Stimulated activated CD8-positive, alpha-beta memory T cell treated with anti-CD3 and anti-CD28 coated beads, Interleukin-2, amount 100 ng/mL, for 48 hours (primary cell): ENCODE data around the gene BHLHA9.
"Not testable (repeated sequence)": the region's sequence is repeated elsewhere in the genome, so short reads cannot be mapped to it uniquely, and the experiment has no call there.

Experiments used
- DNase-seq, 2 donors: peaks; one replicate each; pipeline ENCODE4 v3.0.0-alpha.2; 2020; ENCODE audit warnings: low read depth in 2 of 2

BHLHA9 gene

GRCh38 chr17:1300371-1300905, 30.2 kb downstream of the BHLHA9 start:
- DNase-seq, result no peak

DNA sequence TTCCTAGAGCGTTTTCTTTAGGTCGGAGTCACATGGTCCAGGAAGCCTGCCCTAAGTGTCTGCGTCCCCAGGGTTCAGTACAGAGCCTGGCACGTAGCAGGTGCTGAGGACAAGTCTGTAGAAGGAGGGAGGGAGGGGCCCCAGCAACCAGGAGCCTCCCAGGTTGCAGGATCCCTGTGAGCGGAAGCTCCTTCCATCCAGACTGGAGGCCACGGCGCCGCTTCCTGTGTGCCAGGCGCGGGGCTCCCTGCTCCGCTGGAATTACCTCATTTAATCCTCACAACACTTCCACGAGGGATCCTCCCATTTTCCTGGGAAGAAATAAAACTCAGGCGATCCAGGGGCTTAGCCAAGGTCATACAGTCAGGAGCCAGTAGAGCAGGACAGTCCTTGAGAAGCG, 31.3 kb downstream of the BHLHA9 start:
- no peak for DNase-seq

DNA sequence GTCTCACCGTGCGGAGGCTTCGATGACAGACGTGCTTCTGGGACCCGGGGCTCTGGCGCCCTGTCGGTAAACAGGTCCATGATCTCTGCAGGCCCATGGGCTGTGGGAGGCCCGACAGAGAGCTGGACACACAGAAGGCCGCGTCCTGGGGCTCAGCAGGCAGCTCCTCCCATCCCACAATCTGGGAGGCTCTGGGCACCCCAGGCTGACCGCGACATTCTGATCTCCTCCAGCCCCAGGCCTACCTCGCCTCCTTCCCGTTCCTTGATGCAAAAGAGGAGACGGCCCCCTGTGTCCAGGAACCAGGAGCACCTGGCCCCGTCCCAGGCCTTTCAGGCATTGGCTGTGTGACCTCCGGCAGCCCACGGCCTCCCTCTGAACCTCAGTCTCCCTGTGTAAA, 32.5 kb downstream of the BHLHA9 start:
- DNase-seq, result no peak

DNA sequence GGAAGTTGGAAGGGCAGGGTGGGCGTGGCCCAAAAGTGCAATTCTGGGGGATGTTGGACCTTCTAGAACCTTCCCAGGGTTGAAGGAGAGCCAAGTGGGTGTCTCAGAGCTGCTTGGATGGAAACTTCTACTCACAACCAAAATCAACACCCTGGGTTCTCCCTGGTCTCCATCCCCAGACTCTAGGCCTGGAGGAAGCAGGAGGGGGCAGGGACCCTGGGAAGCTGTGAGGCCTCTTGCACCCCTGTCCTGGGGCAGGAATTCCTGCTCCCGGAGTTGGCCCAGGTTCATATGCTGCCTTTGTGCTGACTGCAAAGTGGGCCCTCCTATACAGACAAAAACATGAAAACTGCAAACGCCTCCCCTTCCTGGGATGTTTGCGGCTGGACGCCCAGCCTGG, 34.3 kb downstream of the BHLHA9 start:
- DNase-seq, result no peak

- no peak for DNase-seq
Measured at GRCh38 chr17:1304962-1305563, 34.8 kb downstream of the BHLHA9 start.

DNA sequence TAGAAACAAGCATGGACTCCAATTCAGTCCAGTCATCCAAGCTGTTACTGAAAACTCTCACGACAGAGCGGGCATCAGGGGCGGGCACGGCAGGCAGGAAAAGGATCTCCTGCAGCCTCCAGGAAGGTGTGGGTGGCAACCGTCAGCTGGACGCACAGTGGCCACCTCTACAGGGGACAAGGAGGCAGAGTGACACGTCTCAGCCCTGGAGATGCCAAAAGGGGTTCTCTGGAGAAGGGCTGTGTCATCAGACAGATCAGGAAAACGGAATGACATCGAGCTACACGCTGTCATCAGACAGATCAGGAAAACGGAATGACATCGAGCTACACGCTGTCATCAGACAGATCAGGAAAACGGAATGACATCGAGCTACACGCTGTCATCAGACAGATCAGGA, 37.6 kb downstream of the BHLHA9 start:
- DNase-seq, result not testable (repeated sequence)

- no peak for DNase-seq
Measured at GRCh38 chr17:1312261-1312870, 42.1 kb downstream of the BHLHA9 start.

- no peak for DNase-seq
Measured at GRCh38 chr17:1313270-1314005, 43.2 kb downstream of the BHLHA9 start.

DNA sequence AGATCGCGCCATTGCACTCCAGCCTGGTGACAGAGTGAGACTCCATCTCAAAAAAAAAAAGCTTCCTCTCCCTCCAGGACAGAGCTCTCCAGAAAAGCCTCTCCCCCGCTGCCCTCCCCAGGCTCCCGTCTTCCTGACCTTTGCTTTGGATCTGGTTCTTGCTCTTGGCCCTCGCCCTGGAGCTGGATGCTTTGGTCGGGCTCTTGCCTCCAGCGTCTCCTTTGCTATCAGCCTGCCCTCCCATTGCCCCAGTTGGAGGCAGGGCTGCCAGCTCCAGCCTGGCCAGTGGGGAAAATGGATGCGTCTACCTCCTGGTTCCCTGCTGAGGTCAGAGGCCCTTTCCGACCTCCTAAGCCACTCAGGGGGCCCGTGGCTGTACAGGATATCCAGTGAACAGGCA, 45.2 kb downstream of the BHLHA9 start:
- no peak for DNase-seq

DNA sequence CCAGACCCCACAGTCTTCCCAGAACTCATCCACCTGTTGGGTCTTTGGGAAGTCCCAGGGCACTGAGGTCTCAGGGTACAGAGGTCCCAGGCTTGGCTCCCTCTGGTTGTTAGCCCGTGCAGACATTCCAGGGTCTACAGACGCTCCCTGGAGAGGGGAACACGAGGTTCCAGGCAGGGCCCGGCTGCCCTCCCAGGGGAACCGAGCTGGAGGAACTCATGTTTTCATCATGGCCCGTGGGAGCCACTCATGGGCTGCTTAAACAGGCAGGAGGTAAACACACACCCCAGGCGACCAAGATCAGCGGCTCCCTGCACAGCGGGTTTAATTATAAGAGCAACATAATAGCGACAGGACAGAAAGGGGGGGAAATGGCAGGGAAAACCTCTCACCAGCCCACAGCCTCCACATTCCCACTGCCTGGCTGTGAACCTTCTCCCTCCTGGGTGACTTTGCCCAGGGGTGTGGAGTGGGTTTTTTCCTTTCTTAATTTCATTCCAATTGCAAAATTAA, 45.7 kb downstream of the BHLHA9 start:
- DNase-seq, result no peak
